ENCODE data around the gene DHX8. TPM values are rescaled to one million over a fixed set of nuclear protein-coding genes. Genes with fewer than 3 reads are reported as not detected.
"Not testable (repeated sequence)": the region's sequence is repeated elsewhere in the genome, so short reads cannot be mapped to it uniquely, and the experiment has no call there.

Gene DHX8
- total RNA-seq, 1 experiment from 2014 or later = 24.4 TPM

DNA sequence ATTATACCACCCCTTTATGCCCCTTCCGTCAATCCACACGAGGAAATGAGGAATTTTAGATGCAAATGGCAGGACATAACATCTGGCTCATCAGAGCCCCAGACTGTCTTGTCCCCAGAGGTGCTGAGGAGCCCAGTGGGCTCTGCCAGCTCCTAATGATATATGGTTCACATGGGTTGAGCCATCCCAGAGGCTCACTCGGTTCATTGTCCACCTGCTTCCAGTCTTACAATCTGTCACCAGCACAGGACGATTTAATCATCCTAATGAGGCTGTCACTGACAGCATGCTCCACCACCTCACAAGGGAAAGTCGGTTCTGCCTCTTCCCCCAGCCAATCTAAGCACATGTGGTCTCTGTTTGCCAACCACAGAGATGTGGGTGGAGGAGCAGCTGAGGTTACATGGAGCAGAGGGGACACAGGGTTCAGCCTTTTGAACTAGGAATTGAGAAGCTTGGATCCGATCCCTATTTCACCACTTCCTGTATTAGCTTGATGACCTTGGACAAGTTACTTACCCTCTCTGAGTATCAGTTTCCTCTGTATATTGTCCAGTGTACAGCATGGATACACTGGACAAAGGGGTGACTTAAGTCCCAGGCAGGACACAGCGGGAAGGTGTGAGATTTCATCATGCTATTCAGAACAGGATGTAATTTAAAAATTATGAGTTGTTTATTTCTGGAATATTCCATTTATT, 27.0 kb upstream of the DHX8 start:
- TF ChIP-seq, protein P1, sequence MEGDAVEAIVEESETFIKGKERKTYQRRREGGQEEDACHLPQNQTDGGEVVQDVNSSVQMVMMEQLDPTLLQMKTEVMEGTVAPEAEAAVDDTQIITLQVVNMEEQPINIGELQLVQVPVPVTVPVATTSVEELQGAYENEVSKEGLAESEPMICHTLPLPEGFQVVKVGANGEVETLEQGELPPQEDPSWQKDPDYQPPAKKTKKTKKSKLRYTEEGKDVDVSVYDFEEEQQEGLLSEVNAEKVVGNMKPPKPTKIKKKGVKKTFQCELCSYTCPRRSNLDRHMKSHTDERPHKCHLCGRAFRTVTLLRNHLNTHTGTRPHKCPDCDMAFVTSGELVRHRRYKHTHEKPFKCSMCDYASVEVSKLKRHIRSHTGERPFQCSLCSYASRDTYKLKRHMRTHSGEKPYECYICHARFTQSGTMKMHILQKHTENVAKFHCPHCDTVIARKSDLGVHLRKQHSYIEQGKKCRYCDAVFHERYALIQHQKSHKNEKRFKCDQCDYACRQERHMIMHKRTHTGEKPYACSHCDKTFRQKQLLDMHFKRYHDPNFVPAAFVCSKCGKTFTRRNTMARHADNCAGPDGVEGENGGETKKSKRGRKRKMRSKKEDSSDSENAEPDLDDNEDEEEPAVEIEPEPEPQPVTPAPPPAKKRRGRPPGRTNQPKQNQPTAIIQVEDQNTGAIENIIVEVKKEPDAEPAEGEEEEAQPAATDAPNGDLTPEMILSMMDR (conservative IDR thresholded peaks at IDR 0.05; ENCODE audit: low read depth, low read length) = no peak
- TF ChIP-seq EZH2 (IDR thresholded peaks at IDR 0.05; ENCODE audit: borderline replicate concordance, low read depth, low read length, poor library complexity, severe bottlenecking) = no peak
- H3K4me3 ChIP-seq (ENCODE audit: low read depth, low read length, poor library complexity, severe bottlenecking) = no peak overlapping the region
- H3K36me3 ChIP-seq (ENCODE audit: insufficient read depth, low read length, poor library complexity, severe bottlenecking) = no peaks in the 10 kb centered on the region
- POLR2A ChIA-PET (ENCODE audit: low non-redundant PET) = no interaction called here
- no peaks in the 10 kb centered on the region for H3K27me3 ChIP-seq (replicated peaks; ENCODE audit: insufficient read depth, low read depth, low read length, poor library complexity)
- no peak for DNase-seq (ENCODE audit: low spot score)
- H3K4me1 ChIP-seq (ENCODE audit: insufficient read depth, low read length, poor library complexity, severe bottlenecking) = no peaks in the 10 kb centered on the region
- CTCF ChIA-PET = no interaction called here
- H3K9me3 ChIP-seq (ENCODE audit: low read depth, low read length, poor library complexity, severe bottlenecking) = no peaks in the 10 kb centered on the region
- intact Hi-C loops (cut with micrococcal nuclease; ENCODE audit: unreplicated experiment) = no loop called here
- no TSS peak for BruUV-seq (replicated peaks)
- H3K27ac ChIP-seq (ENCODE audit: low read depth, low read length, poor library complexity, severe bottlenecking) = no peak overlapping the region

DNA sequence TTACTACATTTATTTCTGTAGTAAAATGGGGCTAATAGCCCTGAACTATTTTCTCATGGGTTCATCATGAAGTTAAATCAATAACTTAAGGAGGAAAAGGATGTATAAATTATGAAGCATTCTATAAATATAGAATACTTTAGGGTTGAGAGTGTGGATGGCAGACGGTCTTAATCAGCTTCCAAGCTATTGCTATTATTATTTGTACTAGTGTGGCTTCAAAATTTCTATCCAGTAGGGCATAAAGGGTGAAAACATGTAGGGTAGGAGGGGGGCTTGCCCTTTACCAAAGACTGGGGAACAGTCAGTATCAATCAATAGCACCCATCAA, 26.4 kb upstream of the DHX8 start:
- ChIA-PET CTCF (no interaction called here), POLR2A (ENCODE audit: low non-redundant PET) (no interaction called here)
- no peaks in the 10 kb centered on the region for H3K9me3 ChIP-seq (ENCODE audit: low read depth, low read length, poor library complexity, severe bottlenecking)
- no peaks in the 10 kb centered on the region for H3K36me3 ChIP-seq (ENCODE audit: insufficient read depth, low read length, poor library complexity, severe bottlenecking)
- intact Hi-C loops (cut with micrococcal nuclease; ENCODE audit: unreplicated experiment) = no loop called here
- TF ChIP-seq, protein P1 (conservative IDR thresholded peaks at IDR 0.05; ENCODE audit: low read depth, low read length) = no peak
- no peak for TF ChIP-seq EZH2 (IDR thresholded peaks at IDR 0.05; ENCODE audit: borderline replicate concordance, low read depth, low read length, poor library complexity, severe bottlenecking)
- H3K4me1 ChIP-seq (ENCODE audit: insufficient read depth, low read length, poor library complexity, severe bottlenecking) = no peaks in the 10 kb centered on the region
- no peak overlapping the region for H3K4me3 ChIP-seq (ENCODE audit: low read depth, low read length, poor library complexity, severe bottlenecking)
- DNase-seq (ENCODE audit: low spot score) = no peak
- no peaks in the 10 kb centered on the region for H3K27me3 ChIP-seq (replicated peaks; ENCODE audit: insufficient read depth, low read depth, low read length, poor library complexity)
- no TSS peak for BruUV-seq (replicated peaks)
- H3K27ac ChIP-seq (ENCODE audit: low read depth, low read length, poor library complexity, severe bottlenecking) = no peak overlapping the region

- H3K4me1 ChIP-seq (ENCODE audit: insufficient read depth, low read length, poor library complexity, severe bottlenecking); H3K4me3 ChIP-seq (ENCODE audit: low read depth, low read length, poor library complexity, severe bottlenecking); H3K9me3 ChIP-seq (ENCODE audit: low read depth, low read length, poor library complexity, severe bottlenecking); H3K27me3 ChIP-seq (replicated peaks; ENCODE audit: insufficient read depth, low read depth, low read length, poor library complexity); POLR2A ChIA-PET (ENCODE audit: low non-redundant PET); DNase-seq (ENCODE audit: low spot score); CTCF ChIA-PET; intact Hi-C loops (cut with micrococcal nuclease; ENCODE audit: unreplicated experiment); BruUV-seq (replicated peaks); H3K36me3 ChIP-seq (ENCODE audit: insufficient read depth, low read length, poor library complexity, severe bottlenecking); H3K27ac ChIP-seq (ENCODE audit: low read depth, low read length, poor library complexity, severe bottlenecking): not testable (repeated sequence)
Observed at GRCh38 chr17:43459878-43460277, 23.9 kb upstream of the DHX8 start.

DNA sequence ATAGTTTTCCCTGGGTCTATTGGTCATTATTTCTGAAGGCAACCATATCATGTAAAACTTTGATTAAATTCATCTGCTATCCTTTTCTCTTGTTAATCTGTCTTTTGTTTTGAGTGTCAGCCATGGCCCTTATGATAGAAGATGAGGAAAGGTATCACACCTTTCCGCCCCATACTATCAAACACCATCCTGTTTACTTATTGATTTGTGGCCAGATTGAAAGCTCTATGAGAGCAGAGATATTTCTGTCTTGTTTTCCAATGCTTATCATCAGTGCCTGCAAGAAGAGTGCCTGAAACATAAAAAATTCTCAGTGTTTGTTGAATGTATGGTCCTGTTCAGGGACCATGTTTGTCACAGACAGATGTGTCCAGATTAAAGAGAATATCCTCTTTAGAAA, 22.6 kb upstream of the DHX8 start:
- H3K36me3 ChIP-seq (ENCODE audit: insufficient read depth, low read length, poor library complexity, severe bottlenecking) = no peaks in the 10 kb centered on the region
- CTCF ChIA-PET = no interaction called here
- no peaks in the 10 kb centered on the region for H3K4me1 ChIP-seq (ENCODE audit: insufficient read depth, low read length, poor library complexity, severe bottlenecking)
- intact Hi-C loops (cut with micrococcal nuclease; ENCODE audit: unreplicated experiment) = no loop called here
- H3K4me3 ChIP-seq (ENCODE audit: low read depth, low read length, poor library complexity, severe bottlenecking) = no peak overlapping the region
- no peaks in the 10 kb centered on the region for H3K27me3 ChIP-seq (replicated peaks; ENCODE audit: insufficient read depth, low read depth, low read length, poor library complexity)
- POLR2A ChIA-PET (ENCODE audit: low non-redundant PET) = no interaction called here
- H3K9me3 ChIP-seq (ENCODE audit: low read depth, low read length, poor library complexity, severe bottlenecking) = no peaks in the 10 kb centered on the region
- no peak for DNase-seq (ENCODE audit: low spot score)
- BruUV-seq (replicated peaks) = no TSS peak
- H3K27ac ChIP-seq (ENCODE audit: low read depth, low read length, poor library complexity, severe bottlenecking) = no peak overlapping the region
- no peak for TF ChIP-seq EZH2 (IDR thresholded peaks at IDR 0.05; ENCODE audit: borderline replicate concordance, low read depth, low read length, poor library complexity, severe bottlenecking)
- TF ChIP-seq, protein P1 (conservative IDR thresholded peaks at IDR 0.05; ENCODE audit: low read depth, low read length) = no peak

DNA sequence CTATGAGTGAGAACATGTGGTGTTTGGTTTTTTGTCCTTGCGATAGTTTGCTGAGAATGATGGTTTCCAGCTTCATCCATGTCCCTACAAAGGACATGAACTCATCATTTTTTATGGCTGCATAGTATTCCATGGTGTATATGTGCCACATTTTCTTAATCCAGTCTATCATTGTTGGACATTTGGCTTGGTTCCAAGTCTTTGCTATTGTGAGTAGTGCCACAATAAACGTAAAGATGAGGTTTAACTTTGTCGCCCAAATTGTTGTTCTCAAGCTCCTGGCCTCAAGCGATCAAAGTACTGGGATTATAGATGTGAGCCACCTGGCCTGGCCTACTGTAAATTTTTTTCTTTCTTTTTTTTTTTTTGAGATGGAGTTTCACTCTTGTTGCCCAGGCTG, 21.2 kb upstream of the DHX8 start:
- DNase-seq (ENCODE audit: low spot score); intact Hi-C loops (cut with micrococcal nuclease; ENCODE audit: unreplicated experiment); H3K9me3 ChIP-seq (ENCODE audit: low read depth, low read length, poor library complexity, severe bottlenecking); POLR2A ChIA-PET (ENCODE audit: low non-redundant PET); H3K36me3 ChIP-seq (ENCODE audit: insufficient read depth, low read length, poor library complexity, severe bottlenecking); CTCF ChIA-PET; H3K27me3 ChIP-seq (replicated peaks; ENCODE audit: insufficient read depth, low read depth, low read length, poor library complexity); BruUV-seq (replicated peaks); H3K4me3 ChIP-seq (ENCODE audit: low read depth, low read length, poor library complexity, severe bottlenecking); H3K27ac ChIP-seq (ENCODE audit: low read depth, low read length, poor library complexity, severe bottlenecking); H3K4me1 ChIP-seq (ENCODE audit: insufficient read depth, low read length, poor library complexity, severe bottlenecking): not testable (repeated sequence)

Measured in A673 (cell line).